HK-2 (cell line): Measurements from ENCODE around the gene ENTPD8.

Experiments used
- DNase-seq: peaks from one replicate; pipeline ENCODE4 v3.0.0-alpha.2; 2018; ENCODE audit not compliant: unreplicated experiment

Gene ENTPD8

GRCh38 chr9:137441289-137441934 is at the start of gene ENTPD8:
Gene ENTPD8 (minus strand): TSS chr9:137441357. CDS start chr9:137438285, 3,072 bp downstream.
- DNase-seq = no peak

- DNase-seq = no peak
Observed at GRCh38 chr9:137490532-137491186, 49.5 kb upstream of the ENTPD8 start.

GRCh38 chr9:137488906-137489305 is 47.7 kb upstream of the ENTPD8 start:
- DNase-seq = no peak

- DNase-seq = no peak
Observed at GRCh38 chr9:137488327-137488653, 47.1 kb upstream of the ENTPD8 start.

GRCh38 chr9:137487454-137488326 is 46.5 kb upstream of the ENTPD8 start:
- DNase-seq = no peak

- DNase-seq = no peak
Observed at GRCh38 chr9:137486545-137487453, 45.6 kb upstream of the ENTPD8 start.

GRCh38 chr9:137486141-137486490 is 45.0 kb upstream of the ENTPD8 start:
- no peak for DNase-seq

- no peak for DNase-seq
Observed at GRCh38 chr9:137485343-137486140, 44.4 kb upstream of the ENTPD8 start.

GRCh38 chr9:137484551-137485315 is 43.6 kb upstream of the ENTPD8 start:
- DNase-seq = no peak

GRCh38 chr9:137482094-137482781 is 41.1 kb upstream of the ENTPD8 start:
- DNase-seq = no peak

- DNase-seq = no peak
Observed at GRCh38 chr9:137480686-137481683, 39.8 kb upstream of the ENTPD8 start.

- DNase-seq = no peak
Observed at GRCh38 chr9:137479892-137480685, 38.9 kb upstream of the ENTPD8 start.

- DNase-seq = no peak
Observed at GRCh38 chr9:137478962-137479861, 38.1 kb upstream of the ENTPD8 start.

- no peak for DNase-seq
Observed at GRCh38 chr9:137478613-137478961, 37.4 kb upstream of the ENTPD8 start.

GRCh38 chr9:137477778-137478612 is 36.8 kb upstream of the ENTPD8 start:
- no peak for DNase-seq

- no peak for DNase-seq
Observed at GRCh38 chr9:137476856-137477255, 35.7 kb upstream of the ENTPD8 start.
